Stimulated activated CD8-positive, alpha-beta memory T cell treated with anti-CD3 and anti-CD28 coated beads, Interleukin-12 subunit alpha, Interleukin-12 subunit beta, amount 100 ng/mL, for 1 hour (primary cell): ENCODE results near the gene PGS1.
A peak's percentile ranks its signal among the peaks of the same experiment; 100 is the strongest.
"Not testable (repeated sequence)": the region's sequence is repeated elsewhere in the genome, so short reads cannot be mapped to it uniquely, and the experiment has no call there.

ENCODE experiments used
- DNase-seq: peaks from one replicate; pipeline ENCODE4 v3.0.0-alpha.2; 2020; ENCODE audit warnings: low read depth

PGS1 gene, protein sequence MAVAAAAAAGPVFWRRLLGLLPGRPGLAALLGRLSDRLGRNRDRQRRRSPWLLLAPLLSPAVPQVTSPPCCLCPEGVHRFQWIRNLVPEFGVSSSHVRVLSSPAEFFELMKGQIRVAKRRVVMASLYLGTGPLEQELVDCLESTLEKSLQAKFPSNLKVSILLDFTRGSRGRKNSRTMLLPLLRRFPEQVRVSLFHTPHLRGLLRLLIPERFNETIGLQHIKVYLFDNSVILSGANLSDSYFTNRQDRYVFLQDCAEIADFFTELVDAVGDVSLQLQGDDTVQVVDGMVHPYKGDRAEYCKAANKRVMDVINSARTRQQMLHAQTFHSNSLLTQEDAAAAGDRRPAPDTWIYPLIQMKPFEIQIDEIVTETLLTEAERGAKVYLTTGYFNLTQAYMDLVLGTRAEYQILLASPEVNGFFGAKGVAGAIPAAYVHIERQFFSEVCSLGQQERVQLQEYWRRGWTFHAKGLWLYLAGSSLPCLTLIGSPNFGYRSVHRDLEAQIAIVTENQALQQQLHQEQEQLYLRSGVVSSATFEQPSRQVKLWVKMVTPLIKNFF

DNA sequence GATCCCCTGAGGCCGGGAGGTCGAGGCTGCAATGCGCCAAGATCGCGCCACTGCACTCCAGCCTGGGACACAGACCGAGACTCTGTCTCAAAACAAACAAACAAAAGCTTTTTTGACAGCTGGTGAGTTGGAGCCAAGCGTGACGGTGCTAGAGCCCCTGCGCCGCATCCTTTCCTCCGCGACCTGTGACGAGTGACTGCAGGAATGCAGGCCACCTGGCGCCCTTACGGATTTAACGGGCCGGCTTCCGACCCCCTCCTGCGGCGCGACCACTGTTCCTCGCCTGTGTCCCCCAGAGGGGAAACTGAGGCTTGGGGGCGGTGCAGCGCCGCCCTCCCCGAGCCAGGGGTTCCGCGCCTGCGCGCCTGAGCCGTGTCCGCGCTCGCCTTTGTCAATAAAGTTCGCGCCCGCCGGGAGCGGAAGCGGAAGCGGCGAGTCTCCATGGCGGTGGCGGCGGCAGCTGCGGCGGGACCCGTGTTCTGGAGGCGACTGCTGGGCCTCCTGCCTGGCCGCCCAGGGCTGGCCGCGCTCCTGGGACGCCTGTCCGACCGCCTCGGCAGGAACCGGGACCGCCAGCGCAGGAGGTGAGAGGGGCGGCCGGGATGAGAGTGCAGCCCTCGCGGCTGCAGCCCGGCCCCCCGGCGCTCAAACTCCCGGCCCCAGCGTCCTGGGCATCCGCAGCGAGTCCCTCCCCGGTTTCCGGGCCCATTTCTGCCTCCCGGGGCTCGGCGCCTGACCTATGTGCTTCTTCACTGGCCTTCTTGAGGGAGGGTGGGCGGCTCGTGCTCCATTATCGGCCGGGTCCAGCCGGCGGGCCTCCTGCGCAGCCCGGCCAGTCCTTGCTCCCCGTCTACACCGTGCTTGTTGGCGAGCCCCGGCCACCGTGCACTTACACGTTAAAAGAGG lies at the start of gene PGS1:
Gene PGS1 (plus strand): TSS at position 425 of the 906 bp plus-strand sequence. CDS start 17 bp downstream, at position 442.
- DNase-seq: peak; percentile 71

DNA sequence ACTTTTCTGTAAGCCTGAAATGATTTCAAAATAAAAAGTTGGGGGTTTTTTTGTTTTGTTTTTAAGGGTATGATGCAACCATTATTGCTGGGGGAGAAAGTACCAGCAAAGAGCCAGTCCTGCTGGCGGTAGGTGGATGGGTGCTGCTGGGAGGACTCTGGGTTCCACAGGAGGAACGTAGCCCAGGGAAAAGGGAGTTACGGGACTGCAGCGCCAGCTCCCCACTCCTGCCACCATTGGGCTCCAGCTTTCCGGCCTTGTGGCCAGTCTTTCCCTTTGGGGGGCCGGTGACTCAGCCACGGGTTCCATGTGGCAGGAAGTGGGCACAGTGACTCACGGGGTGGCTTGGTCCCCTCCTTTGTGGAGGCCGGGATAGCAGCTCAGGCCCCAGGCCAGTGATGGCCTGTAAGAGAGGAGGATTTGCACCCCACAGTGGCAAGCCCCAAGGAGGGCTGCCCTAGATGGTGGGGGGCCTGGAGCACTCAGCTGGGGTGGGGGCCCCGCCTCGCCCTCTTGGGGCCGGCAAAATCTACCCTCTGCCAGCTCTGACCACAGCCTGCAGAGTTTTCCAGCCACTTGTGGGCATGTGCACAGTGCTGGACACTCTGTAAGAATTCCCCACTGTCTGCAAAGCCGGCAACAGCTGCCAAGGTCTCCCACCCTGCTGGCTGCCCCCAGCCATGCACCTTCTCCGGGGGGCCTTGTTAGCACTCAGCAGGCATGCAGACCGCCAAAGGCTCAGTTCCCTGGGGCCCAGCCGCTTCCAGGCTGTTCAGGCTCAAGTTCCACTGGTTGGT lies 49.0 kb upstream of the PGS1 start:
- DNase-seq: no peak

DNA sequence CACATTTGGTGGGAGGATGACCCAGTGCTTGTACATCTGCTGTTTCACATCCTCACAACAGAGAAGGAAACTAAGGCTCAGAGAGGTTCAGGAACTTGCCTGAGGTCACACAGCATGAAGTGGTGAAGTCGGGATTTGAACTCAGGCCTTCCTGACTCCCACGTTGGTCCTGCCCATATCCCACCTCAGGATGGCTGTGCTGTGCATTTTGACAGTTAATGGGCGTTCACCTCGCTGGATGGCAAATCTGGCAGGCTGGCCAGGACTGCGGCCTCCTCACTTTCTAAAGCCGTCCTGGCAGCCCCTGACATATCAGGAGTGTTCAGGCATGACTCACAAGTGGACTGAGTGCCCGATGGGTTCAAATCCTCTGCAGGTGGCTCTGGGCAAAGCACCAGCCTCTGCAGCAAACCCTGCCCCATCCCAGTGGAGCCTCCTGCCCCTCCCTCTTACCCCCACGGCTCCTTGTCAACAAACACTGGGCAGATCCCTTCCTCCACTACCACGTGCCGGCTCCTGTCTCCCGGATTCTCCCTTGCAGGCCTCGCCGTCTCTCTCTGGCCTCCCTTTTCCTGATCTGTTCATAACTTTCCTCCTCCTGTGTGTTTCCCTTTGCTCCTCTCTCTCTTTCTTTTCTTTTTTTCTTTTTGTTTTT lies 47.8 kb upstream of the PGS1 start:
- DNase-seq: no peak

DNA sequence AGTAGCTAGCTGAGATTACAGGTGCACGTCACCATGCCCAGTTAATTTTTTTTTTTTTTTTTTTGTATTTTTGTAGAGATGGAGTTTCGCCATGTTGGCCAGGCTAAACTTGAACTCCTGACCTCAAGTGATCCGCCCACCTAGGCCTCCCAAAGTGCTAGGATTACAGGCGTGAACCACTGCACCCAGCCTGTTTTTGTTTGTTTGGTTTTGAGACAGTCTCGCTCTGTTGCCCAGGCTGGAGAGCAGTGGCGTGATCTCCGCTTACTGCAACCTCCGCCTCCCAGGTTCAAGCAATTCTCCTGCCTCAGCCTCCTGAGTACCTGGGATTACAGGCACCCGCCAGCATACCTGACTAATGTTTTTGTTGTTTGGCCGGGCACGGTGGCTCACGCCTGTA lies 47.1 kb upstream of the PGS1 start:
- not testable (repeated sequence) for DNase-seq

DNA sequence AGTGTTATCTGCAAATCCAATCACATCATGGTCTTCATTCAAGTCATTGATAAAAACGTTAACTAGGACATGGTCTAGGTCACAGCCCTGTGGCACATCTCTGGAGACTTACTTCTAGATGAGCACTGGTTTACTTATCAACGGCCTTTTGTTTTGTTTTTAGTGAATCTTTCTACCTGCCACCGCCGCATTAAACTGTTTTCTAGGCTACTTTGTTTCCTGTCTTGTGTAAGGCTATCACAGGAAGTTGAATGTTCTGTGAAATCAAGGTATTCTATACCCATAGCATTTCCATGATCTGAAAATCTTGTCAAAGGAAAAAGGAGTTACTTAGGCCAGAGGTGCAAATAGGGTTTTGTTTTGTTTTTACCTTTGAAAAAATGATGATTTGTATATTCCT lies 45.5 kb upstream of the PGS1 start:
- no peak for DNase-seq

DNA sequence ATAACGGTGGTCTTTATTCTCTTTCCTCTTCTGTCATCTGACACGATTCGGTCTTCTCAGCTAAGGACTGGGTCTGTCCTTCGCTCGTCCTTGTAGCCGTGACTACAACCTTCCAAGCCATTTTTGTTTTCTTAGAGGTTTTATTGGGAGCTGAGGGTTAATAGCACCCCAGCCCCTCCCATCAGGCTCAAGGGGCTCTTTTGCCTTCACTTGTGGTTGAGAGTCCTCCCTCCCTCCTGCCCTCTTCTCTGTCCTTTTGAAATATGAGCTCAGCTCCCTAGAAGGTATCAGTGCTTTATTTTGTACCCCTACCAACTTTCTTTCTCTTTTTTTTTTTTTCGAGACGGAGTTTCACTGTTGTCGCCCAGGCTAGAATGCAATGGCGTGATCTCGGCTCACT lies 43.2 kb upstream of the PGS1 start:
- no peak for DNase-seq

DNA sequence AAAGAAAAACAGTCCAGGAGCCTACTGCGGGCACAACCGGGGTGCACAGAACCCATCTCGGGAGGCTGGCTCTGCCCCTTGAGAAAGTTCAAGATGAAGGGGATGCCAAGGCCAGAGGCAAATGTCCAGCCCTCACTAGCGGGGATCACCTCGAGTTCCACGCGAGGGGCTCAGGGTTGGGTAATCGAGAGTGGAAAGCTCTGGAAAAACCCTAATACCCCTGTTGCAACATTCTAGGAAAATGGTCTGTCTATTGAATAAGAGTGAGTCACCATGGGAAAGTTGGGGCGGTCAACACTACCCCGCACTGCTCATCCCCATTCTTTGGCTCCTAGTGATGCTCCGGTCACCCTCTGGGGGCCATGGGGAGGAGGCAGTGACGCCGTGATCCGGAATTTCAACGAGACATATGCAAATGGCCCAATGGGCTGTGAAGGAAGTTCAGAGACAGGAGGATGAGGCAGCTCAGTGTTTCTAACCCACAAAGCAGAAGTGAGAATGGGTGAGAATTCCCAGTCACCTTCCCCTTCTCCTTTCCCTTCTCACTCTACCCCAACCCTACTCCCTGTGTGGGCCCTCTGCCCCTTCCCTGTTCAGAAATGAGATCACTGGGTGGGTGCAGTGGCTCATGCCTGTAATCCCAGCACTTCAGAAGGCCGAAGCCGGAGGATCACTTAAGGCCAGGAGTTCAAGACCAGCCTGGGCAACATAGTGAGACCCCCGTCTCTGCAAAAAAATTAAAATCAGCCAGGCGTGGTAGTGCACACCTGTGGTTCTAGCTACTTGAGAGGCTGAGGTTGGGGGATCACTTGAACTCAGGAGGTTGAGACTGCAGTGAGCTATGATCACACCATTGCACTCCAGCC lies 41.0 kb upstream of the PGS1 start:
- no peak for DNase-seq

DNA sequence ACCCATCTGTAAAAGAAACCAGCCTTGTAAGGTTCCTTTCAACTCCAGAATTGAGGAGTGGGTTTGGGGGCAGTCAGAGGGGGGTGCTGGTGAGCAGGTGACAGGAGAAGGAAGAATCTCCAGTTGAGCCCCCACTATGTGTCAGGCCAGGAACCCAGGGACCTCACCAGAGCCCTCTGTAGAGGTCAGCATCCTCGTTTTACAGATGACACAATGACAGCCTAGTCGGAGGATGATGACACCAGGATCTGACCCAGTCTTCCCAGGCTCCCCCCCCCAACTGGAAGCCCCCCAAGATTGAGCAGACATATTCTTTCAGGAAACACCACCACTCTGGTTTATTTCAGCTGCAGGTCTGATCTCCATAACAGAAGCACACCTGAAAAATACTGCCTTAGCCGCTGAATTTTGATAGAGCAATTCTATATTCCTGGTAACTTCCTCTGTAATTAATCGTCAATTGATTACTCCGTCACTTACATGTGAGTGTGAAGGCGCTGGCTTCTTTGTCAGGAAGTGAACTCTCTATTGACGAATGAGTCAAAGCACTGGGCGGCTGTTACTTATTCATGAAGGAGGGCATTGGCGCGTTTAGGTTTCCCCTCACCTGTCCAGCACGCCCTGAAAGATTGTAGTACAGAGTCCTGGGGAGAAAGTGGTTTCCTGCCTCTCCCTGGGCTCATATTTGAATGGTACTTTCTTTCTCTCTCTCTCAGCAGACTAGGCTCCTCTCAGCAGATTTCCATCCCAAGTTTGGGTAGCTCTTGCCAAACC lies 39.8 kb upstream of the PGS1 start:
- no peak for DNase-seq

DNA sequence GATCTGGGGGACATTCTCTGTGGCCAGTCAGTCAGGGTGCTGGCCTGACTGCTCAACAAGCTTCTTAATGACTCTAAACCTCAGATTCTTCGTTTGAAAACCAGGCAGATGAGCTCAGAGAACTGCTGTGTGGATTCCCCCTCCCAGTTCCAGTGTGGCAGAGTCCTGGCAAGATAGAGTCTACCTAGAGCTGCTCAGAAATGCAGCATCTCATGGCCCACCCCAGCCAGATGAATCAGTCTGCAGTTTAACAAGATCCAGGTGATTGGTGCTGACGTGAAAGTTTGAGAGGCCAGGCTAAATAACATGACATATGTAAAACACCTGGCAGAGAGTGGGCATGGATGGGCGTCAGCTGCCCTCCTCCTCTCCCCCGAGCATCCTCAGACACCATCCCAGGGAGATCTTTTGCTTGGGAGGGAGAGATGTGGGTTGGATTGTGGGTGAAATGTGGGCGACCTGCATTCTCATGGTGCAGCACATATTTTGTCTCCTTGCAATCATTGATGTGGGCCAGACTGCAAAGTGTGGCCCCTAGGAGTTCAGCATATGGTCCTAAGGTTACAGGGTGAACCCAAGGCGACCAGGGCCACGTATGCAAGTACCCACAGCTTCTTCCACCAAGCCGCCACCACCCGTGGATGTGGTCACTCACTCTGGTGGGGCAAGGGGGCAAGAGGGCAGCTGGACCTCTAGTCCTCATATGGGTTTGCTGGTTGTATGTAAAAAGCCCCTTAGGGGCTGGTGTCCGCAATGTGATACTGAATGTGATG lies 38.1 kb upstream of the PGS1 start:
- no peak for DNase-seq

DNA sequence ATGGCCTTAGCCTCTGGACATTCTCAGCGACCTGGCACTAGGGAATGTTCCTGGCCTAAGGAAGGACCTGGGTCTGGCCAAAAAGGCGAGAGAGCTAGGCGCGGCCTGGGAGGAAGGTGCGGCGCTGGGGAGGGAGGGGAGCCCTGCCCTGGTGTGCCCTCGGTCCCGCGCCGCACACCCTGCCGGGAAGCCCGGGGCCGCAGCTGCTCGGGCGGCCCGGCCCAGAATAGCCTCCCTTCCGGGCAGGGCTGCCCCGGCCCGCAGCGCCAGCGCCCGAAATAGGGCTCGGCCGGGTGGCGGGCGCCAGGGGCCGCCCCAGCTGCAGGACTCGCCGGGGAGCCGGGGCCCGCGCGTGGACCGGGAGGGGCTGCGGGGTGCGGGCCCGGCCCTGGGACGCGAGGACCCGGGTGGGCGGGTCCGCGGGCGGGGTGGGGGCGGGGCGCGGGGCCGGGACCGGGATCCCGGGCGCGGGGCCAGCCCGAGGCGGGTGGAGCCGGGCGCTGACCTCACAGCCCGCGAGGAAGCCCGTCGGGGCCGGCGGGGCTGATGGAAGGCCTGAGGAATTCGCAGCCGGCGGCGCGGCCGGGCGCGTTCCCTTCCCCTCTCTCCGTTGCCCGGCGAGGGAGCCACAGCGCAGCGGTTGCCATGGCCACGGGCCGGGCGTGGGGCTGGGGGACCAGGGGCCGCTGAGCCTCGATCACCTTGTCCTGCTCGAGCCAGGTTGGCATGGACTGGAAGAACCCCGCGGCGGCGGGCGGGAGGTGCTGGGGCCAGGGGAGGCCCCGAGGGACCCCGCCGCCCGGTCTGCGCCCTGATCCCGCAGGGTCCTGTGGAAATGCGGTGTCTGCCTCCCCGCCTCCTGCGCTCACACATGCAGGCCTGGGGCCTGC lies 36.6 kb upstream of the PGS1 start:
- no peak for DNase-seq

DNA sequence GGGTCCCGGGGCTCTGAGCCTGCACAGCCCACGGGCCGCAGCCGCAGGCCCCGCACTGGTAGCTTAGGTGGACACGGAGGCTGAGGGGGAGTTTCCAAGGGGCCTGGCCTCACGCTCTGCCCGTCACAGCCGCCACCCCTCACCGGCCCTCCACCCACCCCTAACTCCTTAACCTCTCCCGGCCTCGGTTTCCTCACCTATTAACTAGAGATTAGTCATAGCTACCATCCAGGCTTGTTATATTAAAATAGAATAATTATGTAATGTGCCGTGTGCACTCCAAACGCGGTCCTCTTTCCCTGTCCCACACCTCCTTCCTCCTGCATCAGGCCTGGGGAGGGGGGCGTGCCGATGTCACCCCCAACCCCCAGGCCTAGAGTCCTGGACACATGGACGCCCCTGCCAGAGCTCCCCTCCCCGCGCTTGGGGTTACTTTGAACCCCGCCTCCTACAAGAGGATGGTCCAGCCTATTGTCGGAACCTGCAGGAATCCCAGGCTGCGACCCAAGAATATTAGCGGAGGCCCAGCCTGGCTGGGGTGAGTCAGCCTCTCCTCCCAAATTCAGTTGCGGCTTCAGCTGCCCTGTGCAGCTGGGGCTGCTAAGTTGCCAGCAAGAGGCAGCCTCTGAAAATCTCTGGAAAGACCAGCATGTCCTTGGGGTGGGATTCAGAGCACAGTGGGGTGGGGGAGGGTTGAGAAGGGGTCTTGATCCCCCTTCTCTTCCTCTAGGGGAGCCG lies 35.8 kb upstream of the PGS1 start:
- no peak for DNase-seq

DNA sequence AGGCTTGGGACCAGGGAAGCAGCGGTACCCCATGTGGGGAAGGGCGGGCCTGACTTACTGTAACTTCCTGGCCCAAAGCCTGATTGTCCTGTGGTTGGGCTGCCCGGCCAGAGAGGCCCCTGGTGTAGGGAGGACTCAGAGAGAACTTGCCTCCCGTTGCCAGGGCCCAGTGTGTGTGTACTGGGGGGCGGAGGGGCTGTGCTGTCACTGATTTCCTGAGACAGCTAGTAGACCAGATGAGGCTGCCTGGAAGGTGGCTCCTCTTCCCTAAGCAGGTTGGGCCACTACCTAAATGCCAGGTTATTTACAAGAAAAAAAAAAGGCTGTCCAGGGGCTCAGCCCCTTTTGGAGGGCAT lies 35.3 kb upstream of the PGS1 start:
- no peak for DNase-seq

DNA sequence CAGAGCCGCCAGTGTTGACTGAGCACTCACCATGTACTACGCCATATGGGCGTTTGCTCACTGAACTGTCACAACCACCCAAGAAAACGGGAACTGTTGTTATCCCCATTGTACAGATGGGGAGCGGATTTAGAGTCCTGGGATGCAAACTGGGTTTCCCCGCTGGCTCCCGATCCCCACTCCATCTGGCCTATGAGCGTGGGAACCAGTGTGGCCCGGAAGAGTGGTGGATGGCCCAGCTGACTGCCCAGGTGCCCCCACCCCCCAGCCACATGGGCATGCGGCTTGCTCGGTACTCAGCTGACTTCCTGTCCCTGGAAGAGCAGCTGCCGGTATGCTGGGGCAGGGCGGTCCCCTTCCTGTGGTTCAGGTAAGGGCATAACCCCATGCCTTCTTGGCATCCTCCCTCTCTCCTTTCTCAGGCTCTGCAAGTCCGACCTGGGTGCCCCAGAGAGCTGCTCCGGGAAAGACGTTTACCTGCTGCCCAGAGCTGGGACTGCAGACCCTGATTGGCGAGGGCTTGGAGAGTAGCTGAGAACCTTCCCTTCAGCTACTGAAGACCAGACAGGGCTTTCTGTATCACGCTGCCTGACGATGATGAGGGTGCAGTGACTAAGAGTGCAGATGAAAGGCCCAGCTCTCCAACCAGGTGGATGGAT lies 34.8 kb upstream of the PGS1 start:
- no peak for DNase-seq

DNA sequence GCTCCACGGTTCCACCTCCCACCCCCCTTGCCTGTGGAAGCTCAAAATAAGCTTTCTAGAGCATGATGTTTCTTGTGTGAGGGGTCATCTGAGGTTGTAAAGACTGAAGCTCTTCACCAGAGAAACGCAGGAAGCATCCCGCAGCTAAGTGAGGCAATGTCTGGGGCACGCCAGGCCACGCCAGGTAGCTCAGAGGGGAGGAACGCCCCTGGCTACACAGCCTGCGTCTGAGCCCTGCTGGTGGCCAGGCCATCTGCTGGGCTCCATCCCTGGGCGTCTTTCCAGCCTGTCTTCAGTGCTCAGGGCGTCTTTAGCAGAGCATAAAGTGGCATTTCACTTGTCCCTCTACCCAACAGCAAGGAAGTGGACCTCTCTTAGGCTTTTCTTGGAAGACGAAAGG lies 33.8 kb upstream of the PGS1 start:
- no peak for DNase-seq

DNA sequence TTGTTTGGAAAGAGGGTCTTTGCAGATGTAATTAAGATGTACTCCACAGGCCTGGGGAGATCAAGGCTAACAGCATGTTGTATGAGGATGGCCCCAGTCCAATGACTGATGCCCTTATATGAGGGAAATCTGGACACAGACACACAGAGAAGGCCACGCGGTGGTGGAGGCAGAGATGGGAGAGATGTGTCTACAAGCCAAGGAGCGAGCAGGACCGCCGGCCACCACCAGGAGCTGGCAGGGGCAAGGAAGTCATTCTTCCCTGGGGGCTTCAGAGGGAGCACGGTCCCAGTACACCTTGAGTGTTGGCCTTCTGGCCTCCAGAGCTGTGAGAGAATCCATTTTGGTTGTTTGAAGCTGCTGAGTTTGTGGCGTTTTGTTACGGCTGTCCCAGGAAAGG lies 33.3 kb upstream of the PGS1 start:
- no peak for DNase-seq

DNA sequence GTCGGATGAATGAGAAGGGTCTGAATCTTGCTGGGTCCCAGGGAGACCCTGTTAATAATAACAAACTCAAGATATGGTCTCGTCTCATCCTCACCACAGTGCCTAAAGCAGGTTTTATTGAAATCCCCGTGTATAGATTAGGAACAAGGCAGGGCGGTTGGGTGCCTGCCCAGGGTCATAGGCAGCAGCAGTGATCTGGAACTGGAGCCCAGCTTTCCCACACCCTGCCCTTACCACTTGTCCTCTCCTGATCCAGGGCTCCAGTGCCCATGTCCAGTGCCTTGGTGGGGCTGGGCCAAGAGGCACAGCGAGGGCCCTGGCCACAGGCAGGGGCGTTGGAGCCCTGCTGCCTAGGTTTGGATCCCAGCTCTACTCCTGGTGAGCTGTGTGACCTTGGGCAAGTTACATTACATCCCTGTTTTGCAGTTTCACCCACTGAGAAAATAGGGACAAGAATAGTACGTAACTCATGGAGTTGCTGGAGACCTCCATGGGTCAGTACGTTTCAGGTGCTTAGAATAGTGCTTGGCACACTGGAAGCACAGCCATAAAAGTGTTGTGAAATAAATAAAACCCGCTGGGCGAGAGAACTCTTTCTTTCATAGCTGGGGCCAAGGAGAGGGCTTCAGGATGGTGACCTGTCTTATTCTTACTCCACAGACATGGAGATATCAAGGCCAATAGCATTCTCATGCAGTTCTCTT lies 32.5 kb upstream of the PGS1 start:
- no peak for DNase-seq
